NCI-H526 treated with DMSO at 0.1 percent for 48 hours (cell line): ENCODE measurements around the gene PLCXD1.

ENCODE experiments used
- DNase-seq: peaks from one replicate; lab custom pipeline; 2025; lab: John Stamatoyannopoulos, UW

PLCXD1 gene

DNA sequence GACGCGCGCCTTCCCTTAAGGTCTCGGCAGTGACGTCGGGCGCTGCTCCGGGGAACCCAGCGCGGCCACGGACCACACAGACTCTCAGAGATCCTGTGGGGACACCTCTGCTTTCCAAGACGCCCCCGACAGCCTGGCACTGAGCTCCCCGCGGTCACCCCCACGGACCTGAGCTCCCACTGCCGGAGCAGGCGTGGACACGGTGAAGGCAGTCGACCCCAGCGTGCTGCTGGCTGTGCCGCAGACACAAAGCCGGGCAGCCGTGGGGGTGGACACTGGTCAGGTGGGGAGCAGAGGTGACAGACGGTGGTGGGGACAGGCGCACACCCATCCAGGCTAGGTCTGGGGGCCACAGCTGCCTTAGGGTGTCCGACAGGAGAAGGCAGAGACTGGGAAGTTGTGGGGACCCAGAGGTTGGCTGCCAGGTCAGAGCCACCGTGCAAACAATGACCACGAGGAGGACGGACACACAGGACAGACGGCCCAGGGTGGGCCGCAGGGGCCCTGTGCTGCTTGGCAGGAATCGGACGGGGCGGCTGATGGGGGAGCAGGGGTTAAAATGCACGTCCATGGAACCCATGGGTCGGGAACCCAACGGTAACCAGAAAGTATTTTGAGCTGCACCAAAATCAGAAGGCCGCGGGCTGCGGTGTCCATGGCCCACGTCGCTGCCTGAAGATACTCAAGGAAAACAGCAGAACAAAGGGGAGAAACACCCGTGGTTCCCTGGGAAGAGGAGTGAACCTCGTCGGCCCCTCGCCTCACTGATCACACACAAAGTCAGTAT lies 54.0 kb downstream of the PLCXD1 start:
- DNase-seq: no peak

DNA sequence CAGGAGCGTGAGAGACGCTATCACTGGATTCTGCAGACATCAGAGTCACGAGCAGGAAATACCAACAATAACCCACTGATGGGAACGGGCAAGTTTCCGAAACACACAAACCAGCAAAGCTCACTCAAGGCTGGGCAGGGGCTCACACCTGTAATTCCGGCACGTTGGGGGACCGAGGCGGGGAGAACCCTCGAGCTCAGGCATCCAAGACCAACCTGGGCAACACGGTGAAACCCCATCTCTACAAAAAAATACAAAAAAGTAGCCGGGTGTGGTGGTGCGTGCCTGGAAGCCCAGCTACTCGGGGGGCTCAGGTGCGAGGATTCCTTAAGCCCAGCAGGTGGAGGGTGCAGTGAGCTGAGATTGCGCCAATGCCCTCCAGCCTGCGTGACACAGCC lies 54.6 kb downstream of the PLCXD1 start:
- DNase-seq: no peak

DNA sequence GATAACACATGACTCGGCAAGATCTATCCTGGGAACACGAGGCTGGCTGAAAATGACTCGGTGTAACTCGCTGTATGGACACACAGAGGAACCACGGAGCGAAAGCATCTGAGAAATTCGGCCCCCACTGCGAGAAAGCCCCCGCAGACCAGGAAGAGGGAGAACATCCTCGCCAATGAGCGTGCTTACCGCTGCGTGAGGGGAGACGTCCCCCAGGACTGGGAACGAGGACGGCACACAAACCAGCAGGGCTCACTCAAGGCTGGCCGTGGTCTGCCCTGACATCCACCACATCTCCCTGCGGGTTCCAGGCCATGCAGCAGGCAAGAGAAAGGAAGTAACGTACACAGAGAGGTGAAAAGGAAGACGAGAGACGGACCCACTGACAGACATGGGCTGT lies 55.0 kb downstream of the PLCXD1 start:
- no peak for DNase-seq

DNA sequence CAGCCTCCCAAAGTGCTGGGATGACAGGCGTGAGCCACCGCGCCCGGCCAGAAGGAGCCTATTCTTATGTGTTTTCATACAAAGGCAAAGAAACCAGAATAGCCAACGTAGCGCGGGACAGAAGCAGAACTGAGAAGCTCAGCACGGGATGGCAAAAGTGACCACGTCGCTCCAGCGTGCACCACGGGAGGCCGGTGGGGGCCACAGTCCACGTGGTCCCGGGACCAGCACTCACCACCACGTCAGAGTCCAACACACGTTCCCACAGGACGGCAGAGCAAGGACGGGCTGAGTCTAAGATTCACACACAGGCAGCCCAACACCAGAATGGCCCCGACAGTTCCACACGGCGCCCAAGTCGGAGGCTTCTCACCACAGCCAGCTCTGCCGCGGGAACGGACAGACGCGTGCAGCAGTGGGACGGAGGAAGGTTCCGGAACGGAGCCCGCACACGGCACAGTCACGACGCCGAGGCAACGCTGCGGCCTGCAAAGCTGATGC lies 56.2 kb downstream of the PLCXD1 start:
- no peak for DNase-seq

DNA sequence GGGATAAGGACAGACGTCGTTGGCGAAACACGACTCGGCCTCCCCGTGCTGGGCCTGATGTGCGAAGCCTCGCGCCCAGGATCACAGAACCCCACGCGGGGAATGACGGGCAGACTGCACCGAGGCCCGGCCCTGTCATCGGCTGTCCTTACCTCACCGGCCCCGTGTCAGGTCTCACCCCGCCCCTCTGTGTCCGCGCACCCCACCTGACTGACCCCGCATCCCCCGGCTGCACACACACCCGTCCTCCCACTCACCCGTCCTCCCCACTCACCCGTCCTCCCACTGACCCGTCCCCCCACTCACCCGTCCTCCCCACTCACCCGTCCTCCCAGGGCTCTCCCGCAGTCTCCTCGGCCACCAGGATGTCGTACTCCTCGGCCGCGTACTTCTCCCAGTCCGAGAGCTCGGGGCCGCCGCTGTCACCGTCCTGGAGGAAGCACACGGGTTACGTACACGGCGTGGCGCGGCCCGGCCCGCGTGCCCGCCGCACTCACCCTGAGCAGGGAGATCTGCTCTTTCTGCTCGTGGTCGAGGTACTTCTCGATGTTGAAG lies 57.2 kb downstream of the PLCXD1 start:
- DNase-seq: no peak

DNA sequence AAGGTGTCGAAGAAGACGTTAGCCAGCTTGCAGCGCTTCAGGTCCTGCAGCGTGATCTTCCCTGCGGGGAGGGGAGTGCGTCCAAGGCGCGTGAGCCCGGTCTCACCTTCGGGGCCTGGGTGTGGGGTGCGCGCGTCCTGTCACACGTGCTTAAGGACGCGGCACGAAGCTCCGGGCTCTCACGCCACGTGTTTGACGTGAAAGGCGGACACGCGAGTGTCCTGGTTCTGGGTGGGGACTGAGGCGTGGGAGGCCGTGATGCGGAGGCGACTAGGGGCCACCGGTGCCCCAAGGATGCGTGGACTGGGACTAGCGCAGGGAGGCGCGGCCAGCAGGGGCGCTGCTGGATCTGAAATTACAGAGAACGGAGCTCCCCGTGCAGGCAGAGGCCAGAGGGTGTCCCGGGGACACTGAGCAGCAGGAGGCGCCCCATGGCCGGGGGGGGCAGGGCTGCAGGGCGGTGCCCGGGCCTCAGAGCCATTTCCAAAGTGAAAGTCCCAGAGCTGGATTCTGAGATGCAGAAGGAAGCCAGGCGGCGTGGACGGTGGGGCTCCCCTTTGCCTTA lies 57.7 kb downstream of the PLCXD1 start:
- no peak for DNase-seq

DNA sequence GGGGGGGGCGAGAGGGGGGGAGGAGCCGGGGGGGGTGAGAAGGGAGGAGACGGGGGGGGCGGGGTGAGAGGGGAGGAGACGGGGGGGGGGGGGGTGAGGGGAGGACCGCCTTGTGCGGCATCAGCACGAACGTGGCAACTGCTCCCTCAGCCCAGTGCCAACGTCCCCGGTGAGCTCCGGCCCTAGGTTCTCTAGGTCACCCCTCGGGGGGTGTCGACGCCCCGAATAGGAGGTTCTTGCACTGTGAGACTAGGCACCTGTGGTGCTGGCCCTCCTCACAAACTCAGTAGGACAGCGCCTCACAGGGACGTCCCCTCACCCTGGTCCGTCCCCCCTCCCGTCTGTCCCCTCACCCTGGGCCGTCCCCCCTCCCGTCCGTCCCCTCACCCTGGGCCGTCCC lies 58.9 kb downstream of the PLCXD1 start:
- DNase-seq: no peak

DNA sequence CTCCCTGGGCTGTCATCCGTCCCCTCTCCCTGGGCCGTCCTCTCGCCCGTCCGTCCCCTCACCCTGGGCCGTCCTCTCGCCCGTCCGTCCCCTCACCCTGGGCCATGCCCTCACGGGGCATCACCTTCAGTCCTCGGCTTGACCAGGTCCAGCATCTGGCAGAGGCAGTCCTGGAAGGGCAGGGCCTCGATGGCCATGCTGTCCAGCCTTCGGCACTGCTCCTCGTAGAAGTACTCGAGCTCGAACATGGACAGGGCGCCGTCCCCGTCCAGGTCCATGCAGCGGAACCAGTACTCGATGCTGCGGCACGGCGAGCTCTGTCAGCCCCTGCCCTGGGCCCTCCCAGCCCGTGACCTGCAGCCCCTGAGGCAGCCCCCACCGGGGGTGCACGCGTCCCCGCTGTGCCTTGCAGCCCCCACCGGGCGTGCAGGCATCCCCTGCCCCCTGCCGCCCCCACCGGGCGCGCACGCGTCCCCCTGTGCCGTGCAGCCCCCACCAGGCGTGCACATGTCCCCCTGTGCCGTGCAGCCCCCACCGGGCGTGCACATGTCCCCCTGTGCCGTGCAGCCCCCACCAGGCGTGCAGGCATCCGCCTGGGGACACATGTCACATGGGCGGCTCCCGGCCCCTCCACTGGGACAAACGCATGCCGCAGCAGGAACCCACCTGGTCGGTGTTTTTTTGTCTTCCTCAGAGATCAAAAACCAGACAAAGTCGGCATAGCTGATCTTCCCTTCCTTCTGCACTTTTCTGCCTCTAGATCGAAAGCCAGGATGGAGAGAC lies 59.7 kb downstream of the PLCXD1 start:
- no peak for DNase-seq

DNA sequence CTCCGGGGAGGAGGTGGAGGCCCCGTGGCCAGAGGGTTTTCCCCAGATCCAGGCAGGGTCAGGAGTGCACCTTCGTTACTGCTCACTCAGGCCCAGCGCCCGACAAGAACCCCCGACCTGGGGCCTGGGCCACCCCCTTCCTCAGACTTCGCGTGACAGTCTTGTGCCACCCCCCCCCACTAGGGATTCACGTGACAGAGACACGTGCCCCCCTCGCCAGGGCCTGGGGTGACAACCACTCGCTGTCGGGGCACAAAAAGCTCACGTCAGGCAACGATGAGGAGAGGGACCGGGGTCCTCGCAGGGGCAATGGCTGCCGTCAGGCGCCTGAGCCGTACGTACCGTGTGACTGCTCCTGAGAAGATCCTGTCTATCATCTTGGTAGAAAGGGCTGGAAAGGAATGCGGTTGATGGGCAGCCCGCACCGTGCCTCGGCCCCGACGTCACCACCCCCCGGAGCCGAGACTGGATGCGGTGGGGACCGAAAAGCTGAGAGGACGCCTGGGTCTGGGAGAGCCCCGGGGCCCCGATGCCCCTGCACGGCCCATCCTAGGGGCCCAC lies 60.4 kb downstream of the PLCXD1 start:
- DNase-seq: no peak

DNA sequence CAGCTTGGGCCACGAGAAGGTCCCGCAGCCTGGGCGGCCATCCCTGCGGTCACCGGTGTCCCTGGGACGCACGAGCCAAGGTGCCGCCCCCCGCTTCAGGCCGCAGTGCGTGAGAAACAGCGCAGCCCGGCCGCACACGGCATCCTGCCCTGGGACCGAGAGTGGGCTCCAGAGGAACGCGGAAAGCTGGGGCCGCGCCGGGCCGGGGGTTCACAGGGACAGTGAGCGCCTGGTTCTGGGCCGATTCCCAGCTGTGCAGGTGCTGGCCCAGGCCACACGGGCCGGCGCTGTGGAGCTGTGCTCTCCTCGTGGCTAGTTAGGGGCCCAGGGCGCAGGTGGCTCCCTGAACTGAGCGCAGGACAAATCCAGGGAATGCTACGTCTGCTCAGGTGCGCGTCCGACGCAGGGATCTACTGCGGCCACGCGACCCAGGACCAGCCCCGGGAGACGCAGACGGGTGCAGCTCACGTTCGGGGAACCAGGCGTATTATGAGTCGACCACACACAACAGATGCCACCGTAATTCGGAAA lies 63.3 kb downstream of the PLCXD1 start:
- DNase-seq: no peak

DNA sequence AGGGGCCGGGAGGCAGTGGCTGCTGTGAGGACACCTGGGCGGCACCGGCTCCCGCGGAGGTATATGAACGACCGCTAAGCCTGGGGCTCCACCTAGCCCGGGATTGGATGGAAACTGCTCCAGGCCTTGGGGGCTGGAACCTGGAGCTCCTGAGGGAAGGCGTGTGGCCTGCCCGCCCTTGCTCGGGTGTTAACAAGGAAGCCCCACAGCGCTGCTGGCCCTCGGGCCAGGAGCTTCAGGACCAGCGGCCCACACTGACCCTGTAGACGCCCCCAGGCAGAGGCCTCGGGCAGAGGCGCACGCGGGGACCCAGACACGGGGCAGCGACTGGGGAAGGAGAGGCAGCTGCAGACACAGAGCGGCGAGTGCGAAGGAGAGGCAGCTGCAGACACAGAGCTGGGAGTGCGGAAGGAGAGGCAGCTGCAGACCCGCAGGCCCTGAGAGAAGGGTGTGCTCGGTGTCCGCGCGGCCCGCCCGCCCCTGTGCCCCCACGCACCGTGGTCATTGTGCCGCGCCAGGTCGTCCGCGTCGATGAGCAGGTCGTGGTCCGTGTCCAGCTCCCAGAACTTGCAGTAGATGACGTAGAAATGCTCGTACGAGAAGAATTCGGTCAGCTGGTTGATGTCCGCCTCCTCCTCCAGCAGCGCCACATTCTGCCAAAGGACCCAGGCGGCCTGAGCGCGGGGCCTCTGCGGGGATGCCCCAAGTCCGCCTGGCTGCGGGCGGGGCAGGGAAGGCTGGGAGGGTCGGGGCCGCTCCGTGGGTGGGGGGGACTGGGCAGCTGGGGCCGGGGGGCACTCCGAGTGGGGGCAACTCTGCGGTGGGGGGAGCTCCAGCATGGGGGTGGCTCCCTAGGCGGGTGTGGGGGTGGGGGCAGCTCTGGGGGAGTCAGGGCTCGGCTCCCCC lies 64.1 kb downstream of the PLCXD1 start:
- DNase-seq: no peak

DNA sequence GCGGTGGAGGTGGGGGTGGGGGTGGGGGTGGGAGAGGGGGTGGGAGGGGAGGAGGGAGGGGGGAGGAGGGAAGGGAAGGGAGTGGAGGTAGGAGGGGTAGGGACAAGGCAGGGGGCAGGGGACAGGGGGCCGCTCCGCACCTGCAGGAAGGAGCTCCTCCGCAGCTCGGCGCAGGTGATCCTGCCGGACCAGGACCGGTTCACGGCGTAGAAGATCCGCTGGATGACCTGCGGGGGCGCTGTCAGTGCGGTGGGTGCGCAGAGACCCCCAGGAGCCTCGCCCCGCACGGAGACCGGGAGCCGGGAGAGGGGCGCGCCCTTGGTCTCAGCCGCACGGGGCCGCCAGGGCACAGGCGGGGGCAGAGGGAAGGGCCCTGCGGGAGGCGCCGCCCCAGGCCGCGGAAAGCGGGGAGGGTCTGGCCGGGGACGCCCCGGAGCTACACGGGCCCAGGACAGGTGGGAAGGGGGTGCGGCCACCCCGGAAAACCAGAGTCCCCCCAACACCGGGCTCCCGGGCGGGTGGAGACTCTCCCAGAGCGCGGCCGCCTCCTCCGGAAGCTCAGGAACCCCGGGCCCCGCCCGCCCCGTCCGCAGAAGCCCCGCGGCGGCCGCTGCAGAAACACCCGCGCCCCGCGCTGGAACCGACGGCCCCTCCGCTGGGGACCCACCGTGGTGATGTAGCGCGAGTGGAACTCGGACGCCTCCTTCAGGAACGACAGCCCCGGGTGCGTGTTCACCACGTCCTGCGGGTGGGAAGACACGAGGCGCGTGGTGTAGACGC lies 65.0 kb downstream of the PLCXD1 start:
- DNase-seq: no peak

DNA sequence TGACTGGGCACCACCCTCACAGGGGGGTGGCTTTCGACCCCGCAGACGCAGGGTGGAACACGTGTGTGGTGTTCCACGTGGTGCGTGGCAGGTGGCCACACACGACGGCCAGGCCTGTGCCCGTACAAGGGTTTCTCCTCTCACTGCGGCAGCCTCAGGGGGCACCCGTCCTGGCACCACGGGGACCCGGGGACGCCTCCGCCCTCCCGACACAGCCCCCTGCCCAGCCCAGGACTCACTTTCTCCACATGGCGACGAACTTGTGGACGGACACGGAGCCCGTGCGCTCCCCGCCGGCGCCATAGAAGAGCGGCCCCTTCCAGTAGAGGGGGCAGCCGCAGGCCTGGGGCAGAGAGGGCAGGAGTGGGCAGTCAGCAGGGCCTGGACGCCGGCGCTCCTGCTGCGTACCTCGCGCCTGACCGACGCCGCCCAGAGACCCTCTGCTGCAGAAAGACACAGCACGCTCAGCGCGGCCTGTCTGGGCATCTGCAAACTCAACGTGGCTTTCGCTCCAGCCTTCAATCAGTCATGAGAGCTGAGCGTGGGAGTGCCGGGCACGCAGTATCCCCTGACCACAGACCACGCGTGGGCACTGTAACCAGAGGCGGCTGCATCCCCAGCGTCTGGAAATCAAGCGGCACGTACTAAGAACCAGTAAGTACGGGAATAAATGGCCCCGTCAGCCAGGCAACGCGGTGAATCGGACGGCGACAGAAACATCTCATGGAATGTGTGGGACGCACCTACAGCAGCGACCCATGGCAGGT lies 66.4 kb downstream of the PLCXD1 start:
- DNase-seq: no peak

DNA sequence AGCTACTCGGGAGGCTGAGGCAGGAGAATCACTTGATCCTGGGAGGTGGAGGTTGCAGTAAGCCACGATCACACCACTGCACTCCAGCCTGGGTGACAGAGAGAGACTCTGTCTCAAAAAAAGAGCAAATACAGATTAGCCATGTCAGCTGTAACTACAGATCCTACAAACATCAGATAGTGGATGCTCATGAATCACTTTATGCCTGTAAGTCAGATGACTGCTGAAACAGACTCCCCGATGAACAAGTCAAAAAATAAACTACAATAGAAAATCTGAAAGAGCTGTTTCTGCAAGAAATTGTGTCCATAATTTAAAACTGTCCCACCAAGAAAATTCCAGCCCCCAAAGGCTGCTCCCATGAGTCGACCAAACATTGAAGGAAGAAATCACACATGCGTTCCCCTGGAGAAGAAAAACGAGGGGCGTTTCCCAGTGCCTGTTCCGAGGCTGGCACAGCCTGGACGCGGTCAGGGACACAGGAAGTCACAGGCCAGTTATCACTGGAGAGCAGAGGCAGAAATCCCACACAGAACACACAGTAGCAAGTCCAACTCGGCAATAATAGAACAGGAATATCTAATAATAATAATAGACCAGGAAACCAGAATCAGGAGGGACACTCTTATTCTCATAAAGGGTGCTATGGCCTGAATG lies 67.4 kb downstream of the PLCXD1 start:
- no peak for DNase-seq

DNA sequence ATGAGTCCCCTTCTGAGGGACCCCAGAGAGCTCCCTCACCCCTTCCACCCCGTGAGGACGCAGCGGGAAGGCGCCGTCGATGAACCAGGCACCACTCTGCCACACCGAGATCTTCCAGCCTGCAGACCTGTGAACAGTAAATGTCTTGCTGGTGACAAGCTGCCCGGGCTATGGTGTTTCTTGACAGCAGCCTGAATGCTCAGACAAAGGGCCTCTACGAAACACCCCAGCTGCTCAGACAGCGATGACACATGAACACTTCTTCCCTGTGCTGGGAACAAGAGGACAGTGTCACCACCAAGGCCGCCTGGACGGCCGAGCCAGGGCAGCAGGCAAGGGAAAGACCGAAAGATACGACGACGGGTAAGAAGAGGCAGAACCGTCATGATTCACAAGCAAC lies 68.0 kb downstream of the PLCXD1 start:
- DNase-seq: no peak

DNA sequence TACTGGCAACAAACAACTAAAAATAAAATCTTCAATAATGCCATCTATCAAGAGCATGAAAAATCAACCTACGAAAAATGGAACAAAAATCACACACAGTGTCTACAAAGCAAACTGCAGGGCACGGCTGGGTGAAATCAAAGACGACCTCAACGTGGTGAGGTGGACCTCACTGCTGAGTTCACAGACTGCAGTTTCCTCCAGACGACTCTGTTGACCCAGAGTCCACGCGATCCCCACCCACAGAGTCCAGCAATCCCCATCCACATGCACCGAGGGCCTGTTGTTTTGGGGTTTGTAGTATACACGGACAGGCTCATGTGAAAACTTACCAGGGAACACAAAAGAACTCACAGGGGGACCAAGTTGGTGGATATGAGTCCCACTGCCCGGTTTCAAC lies 68.5 kb downstream of the PLCXD1 start:
- DNase-seq: no peak

DNA sequence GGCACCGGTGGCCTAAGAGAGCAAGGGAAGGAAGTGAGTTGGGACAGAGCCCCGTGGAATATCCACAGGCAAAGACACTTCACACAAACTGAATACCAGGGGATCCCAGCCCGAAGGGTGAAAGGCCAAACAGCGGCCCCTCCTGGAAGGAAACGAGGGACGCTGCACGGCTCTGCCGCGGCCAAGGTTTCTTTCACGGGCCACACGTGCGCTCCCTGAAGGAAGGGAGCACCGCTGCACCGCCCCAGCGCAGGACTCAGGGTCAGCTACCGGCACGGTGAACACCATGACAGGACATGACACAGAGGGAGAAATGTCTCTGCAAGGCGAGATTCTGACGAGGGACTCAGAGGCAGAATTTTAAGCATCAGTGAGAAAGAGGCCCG lies 69.0 kb downstream of the PLCXD1 start:
- DNase-seq: no peak

DNA sequence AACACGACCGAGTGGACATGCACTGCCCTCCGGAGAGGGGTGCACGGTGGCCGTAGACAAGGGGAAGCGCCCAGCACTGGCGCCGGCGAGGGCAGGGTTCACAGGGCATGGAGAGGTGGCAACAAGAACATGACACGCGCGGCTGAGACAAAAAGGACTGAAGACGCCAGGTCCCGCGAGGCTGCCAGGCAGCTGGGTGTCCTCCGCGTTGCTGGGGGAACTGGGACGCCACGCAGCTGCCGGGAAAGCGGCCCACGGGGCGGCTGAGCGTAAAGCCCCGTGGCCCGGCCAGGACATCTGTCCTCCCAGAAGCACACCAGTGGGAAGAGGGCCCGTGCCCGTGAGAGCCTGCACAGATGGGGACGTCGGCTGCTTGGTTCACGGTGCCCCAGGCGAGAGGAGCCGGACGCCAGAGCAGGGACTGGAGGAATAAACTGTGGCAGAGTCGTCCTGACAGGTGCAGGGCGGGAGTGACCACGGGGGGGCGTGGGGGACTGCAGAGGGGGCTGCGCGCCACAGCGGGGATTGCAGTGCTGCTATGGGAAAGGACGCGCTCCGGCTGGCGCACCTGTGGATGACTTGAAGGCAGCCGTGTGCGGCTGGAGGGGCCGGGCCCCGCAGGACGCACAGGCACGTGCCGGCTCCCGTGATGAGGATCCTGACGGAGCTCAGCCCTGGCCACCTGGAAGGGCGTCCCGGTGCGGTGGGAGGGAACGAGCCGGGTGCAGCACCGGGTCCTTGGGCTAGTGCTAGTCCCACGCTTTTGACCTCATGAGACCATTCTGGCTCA lies 69.5 kb downstream of the PLCXD1 start:
- DNase-seq: no peak
